ENCODE data around the gene KDM8. TPM values are rescaled to one million over a fixed set of nuclear protein-coding genes. Genes with fewer than 3 reads are reported as not detected.

The KDM8 gene
- polyA plus RNA-seq, 3 donors = 0.40 to 3.3 (median 1.5) TPM

DNA sequence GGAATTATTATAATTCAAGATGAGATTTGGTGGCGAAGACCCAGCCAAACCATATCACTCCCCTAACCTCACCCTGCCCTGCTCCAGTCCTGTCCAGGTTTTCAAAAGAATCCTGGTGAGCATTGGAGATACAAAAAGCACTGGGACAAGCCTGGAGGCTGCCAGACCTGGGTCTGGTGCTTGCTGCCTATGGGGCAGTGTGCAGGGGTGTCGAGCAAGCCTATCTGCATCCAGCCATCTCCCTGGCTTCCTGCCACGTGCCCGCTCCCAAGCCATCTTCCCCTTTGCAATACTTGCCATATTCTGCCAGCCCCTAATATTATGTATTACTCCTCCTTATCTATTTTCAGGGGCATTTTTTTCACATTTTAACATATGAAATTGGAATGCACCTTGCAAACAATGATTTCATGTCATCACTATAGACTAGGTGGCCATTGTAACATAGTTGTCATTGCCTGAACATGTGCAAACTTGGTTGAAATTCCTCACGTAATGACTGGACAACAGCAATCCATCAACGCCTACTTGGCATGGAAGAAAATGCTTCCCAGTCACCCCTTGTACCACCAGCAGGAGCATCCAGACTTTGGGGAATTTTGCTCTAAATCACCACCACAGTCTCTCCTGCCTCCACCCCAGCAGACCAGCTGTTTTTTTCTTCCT is 8.1 kb upstream of the KDM8 start:
- Histone ChIP-seq H3K4me1 (ENCODE audit: control insufficient read depth in 1 of 2, insufficient read depth in 2 of 2, low read length in 2 of 2) (peaks cover 13 to 16% of the 10 kb centered on the region in 2 donors), H2AFZ (ENCODE audit: insufficient read depth, low read depth, low read length, poor library complexity, severe bottlenecking) (no peak overlapping the region), H3K79me2 (ENCODE audit: insufficient read depth, low read length) (no peaks in the 10 kb centered on the region), H3K9me3 (replicated peaks in 1 of 2; ENCODE audit: control insufficient read depth in 1 of 2, insufficient read depth in 1 of 2, low read length in 2 of 2) (no peaks in the 10 kb centered on the region), H3K9ac (ENCODE audit: insufficient read depth, low read length, poor library complexity, severe bottlenecking) (no peak overlapping the region), H3K27me3 (ENCODE audit: control insufficient read depth in 2 of 2, insufficient read depth in 2 of 2, low read length in 2 of 2) (no peaks in the 10 kb centered on the region), H3K27ac (ENCODE audit: low read depth in 1 of 2, low read length in 2 of 2) (no peak overlapping the region), H3K4me2 (replicated peaks; ENCODE audit: extremely low read depth, low read length, poor library complexity, severe bottlenecking) (no peak overlapping the region), H3K4me3 (replicated peaks in 1 of 3; ENCODE audit: low read depth in 2 of 3, low read length in 3 of 3) (no peak overlapping the region), H4K20me1 (ENCODE audit: insufficient read depth, low read length) (no peaks in the 10 kb centered on the region), H3K36me3 (replicated peaks in 1 of 2; ENCODE audit: control insufficient read depth in 1 of 2, insufficient read depth in 2 of 2, low read length in 2 of 2) (no peaks in the 10 kb centered on the region)
- H3K27me3 Mint-ChIP-seq (ENCODE audit: low read depth in 3 of 3) = peaks cover 0 to 13% (median 5%) of the 10 kb centered on the region in 3 donors
- H3K4me3 Mint-ChIP-seq = no peak overlapping the region
- H3K9me3 Mint-ChIP-seq = peaks cover 0 to 9% (median 4%) of the 10 kb centered on the region in 7 donors
- H3K4me1 Mint-ChIP-seq = peaks cover 14% of the 10 kb centered on the region
- no peak for DNase-seq
- intact Hi-C loops (cut with micrococcal nuclease) = no loop called here
- no peak overlapping the region for H3K27ac Mint-ChIP-seq
- TF ChIP-seq, protein P1, sequence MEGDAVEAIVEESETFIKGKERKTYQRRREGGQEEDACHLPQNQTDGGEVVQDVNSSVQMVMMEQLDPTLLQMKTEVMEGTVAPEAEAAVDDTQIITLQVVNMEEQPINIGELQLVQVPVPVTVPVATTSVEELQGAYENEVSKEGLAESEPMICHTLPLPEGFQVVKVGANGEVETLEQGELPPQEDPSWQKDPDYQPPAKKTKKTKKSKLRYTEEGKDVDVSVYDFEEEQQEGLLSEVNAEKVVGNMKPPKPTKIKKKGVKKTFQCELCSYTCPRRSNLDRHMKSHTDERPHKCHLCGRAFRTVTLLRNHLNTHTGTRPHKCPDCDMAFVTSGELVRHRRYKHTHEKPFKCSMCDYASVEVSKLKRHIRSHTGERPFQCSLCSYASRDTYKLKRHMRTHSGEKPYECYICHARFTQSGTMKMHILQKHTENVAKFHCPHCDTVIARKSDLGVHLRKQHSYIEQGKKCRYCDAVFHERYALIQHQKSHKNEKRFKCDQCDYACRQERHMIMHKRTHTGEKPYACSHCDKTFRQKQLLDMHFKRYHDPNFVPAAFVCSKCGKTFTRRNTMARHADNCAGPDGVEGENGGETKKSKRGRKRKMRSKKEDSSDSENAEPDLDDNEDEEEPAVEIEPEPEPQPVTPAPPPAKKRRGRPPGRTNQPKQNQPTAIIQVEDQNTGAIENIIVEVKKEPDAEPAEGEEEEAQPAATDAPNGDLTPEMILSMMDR (IDR thresholded peaks at IDR 0.05) = no peak
- WGBS (ENCODE audit: insufficient coverage) = 63% methylated on average over 4 of the region's 6 CpGs
- H3K36me3 Mint-ChIP-seq = no peaks in the 10 kb centered on the region

DNA sequence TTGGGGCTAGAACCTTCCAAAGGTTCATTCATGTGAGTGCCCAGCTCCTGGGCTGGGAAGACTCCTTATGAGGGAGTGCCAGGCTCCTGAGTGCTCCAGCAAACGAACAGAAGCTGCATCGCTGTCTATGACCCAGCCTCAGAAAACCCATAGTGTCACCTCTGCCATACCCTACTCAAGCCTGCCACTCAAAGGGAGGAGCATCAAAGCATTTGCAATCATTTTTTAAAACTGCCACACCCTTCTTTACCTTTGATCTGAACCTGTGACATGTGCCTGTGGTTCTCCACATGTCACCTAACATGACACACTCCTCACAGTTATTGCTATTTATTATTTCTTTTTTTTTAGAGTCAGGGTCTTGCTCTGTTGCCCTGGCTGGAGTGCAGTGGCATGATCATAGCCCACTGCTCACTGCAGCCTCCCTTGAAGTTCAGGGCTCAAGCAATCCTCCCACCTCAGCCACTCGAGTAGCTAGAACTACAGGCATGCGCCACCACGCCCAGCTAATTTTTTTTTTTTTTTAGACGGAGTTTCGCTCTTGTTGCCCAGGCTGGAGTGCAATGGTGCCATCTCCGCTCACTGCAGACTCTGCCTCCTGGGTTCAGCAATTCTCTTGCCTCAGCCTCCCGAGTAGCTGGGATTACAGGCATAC is 7.3 kb upstream of the KDM8 start:
- TF ChIP-seq, protein P1 (IDR thresholded peaks at IDR 0.05) = no peak
- no peaks in the 10 kb centered on the region for H3K36me3 Mint-ChIP-seq
- Histone ChIP-seq H2AFZ (ENCODE audit: insufficient read depth, low read depth, low read length, poor library complexity, severe bottlenecking) (no peak overlapping the region), H3K4me3 (replicated peaks in 1 of 3; ENCODE audit: low read depth in 2 of 3, low read length in 3 of 3) (no peak overlapping the region), H3K9me3 (replicated peaks in 1 of 2; ENCODE audit: control insufficient read depth in 1 of 2, insufficient read depth in 1 of 2, low read length in 2 of 2) (no peaks in the 10 kb centered on the region), H3K27ac (ENCODE audit: low read depth in 1 of 2, low read length in 2 of 2) (no peak overlapping the region), H3K36me3 (replicated peaks in 1 of 2; ENCODE audit: control insufficient read depth in 1 of 2, insufficient read depth in 2 of 2, low read length in 2 of 2) (no peaks in the 10 kb centered on the region), H3K4me2 (replicated peaks; ENCODE audit: extremely low read depth, low read length, poor library complexity, severe bottlenecking) (no peak overlapping the region), H3K27me3 (ENCODE audit: control insufficient read depth in 2 of 2, insufficient read depth in 2 of 2, low read length in 2 of 2) (no peaks in the 10 kb centered on the region), H3K9ac (ENCODE audit: insufficient read depth, low read length, poor library complexity, severe bottlenecking) (no peak overlapping the region), H3K79me2 (ENCODE audit: insufficient read depth, low read length) (no peaks in the 10 kb centered on the region), H3K4me1 (ENCODE audit: control insufficient read depth in 1 of 2, insufficient read depth in 2 of 2, low read length in 2 of 2) (peaks cover 14 to 18% of the 10 kb centered on the region in 2 donors), H4K20me1 (ENCODE audit: insufficient read depth, low read length) (no peaks in the 10 kb centered on the region)
- 96% methylated on average over 9 of the region's 9 CpGs for WGBS (ENCODE audit: insufficient coverage)
- intact Hi-C loops (cut with micrococcal nuclease) = no loop called here
- peak overlapping the region in 1 of 7 donors; percentile 50 for H3K27ac Mint-ChIP-seq
- H3K4me1 Mint-ChIP-seq = peaks cover 21% of the 10 kb centered on the region
- peaks cover 0 to 9% (median 5%) of the 10 kb centered on the region in 3 donors for H3K27me3 Mint-ChIP-seq (ENCODE audit: low read depth in 3 of 3)
- H3K4me3 Mint-ChIP-seq = no peak overlapping the region
- peaks cover 0 to 9% (median 4%) of the 10 kb centered on the region in 7 donors for H3K9me3 Mint-ChIP-seq
- no peak for DNase-seq
